SU-DHL-6 (cell line): ENCODE data around the gene BAZ2A.

Experiments
- EZH2phosphoT487 ChIP-seq: fragments of 200-600 bp; sonication (generic), shearing (Covaris generic); conservative IDR thresholded peaks from 2 replicates; pipeline ENCODE4 v1.6.1; 2018; ENCODE audit warnings: mild to moderate bottlenecking, antibody characterized with exemption, low read length, moderate library complexity, mixed read lengths
- TF ChIP-seq, protein P1 (sequence below): fragments of 200-600 bp; sonication (generic); IDR thresholded peaks from one replicate; pipeline ENCODE4 v1.5.1; 2017; ENCODE audit warnings: antibody characterized with exemption, mild to moderate bottlenecking, low read length, moderate library complexity; ENCODE audit not compliant: insufficient read depth, poor library complexity, severe bottlenecking

DNA sequence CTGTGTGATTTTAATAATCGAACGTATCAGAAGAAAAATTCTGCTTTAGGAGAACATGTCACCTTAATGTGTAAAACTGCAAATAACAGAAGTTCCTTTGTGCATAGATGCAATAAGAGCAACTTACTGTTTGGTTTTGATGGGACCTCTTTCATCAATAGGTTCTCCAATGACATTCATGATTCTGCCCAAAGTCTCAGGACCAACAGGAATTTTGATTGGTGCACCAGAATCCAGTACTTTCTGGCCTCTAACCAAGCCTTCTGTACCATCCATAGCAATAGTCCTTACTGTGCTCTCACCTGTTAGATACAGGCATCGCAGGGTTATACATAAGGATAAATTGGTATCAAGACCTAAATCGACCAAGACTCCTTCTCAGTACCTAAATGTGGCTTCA lies 14.5 kb upstream of the BAZ2A start:
- TF ChIP-seq, protein P1, sequence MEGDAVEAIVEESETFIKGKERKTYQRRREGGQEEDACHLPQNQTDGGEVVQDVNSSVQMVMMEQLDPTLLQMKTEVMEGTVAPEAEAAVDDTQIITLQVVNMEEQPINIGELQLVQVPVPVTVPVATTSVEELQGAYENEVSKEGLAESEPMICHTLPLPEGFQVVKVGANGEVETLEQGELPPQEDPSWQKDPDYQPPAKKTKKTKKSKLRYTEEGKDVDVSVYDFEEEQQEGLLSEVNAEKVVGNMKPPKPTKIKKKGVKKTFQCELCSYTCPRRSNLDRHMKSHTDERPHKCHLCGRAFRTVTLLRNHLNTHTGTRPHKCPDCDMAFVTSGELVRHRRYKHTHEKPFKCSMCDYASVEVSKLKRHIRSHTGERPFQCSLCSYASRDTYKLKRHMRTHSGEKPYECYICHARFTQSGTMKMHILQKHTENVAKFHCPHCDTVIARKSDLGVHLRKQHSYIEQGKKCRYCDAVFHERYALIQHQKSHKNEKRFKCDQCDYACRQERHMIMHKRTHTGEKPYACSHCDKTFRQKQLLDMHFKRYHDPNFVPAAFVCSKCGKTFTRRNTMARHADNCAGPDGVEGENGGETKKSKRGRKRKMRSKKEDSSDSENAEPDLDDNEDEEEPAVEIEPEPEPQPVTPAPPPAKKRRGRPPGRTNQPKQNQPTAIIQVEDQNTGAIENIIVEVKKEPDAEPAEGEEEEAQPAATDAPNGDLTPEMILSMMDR = no peak
- no peak for TF ChIP-seq EZH2phosphoT487
